ENCODE results near the gene FBXL13.
"Not testable (repeated sequence)": the region's sequence is repeated elsewhere in the genome, so short reads cannot be mapped to it uniquely, and the experiment has no call there.

FBXL13 gene

DNA sequence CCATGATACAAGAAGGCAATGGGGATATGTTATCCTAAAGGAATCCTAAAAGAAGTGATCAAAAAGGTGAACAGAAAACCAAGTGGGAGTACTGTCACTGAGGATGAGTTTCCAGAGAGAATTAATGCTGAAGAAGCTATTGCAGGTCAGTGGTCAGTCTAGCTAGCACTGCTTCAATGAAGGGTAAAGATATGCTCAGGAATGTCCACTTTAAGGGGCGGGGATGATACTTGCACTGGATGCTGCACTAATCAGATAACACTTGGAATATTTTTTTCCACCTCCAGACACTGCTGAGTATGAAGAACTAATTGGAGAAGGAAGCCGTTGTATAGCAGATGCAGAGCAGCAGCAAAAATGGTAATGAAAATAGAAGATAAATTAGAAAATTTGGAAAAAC is 86.5 kb downstream of the FBXL13 start:
- in situ Hi-C loops (cut with HindIII; ENCODE audit: low sequenced_read_pairs) = no loop called here

DNA sequence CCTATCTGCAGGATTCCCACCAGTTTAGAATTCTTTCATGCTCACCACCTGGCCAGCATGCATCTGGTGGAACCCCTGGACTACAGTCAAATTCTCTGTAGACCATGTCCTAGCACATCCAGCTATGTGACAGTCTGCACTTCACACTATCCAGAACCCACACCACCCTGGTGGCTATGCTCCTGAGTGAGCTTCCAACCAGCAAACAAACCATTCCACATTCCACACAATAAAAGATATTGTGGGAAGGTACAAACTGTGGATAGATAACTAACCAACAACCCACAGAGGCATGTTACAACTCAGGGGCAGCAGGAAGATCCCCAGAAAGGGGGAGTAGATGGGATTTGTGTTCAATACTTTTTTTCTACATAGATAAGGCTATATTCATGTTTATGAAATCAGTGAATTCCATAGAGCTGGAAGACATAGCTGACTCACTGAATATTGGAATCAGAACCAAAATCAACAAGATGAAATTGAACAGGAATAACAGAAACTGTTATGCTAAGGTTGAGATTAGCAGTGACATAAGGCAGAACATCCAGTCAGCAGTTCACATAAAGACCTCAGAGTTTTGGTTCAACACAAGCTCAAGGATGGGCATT is 89.3 kb downstream of the FBXL13 start:
- in situ Hi-C loops (cut with HindIII; ENCODE audit: low sequenced_read_pairs) = no loop called here

- in situ Hi-C loops (cut with HindIII; ENCODE audit: low sequenced_read_pairs) = loop anchor here (5.0 kb wide), 1 partner anchor 41 kb away; no protein-coding TSS in a partner anchor
Measured at GRCh38 chr7:102983602-102984001, 91.0 kb downstream of the FBXL13 start.

DNA sequence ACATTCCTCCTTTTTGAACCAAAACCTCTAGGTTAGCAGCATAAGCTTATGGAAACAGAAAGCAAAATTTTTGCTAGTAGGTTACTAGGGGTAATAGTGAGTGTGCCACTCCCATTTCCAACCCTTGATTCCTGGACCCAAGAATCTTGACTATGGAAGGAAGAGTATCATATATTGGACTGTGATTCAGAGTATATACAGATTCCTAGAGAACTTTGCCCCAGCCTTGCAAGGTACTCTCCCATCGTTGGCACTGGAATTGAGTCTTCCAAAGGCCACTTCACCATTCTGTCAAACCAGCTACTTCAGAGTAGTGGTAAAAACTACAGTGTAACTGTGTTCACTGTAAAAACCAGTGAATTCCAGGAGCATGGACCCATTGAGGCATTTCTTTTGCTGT is 92.4 kb downstream of the FBXL13 start:
- in situ Hi-C loops (cut with HindIII; ENCODE audit: low sequenced_read_pairs) = loop anchor here (5.0 kb wide), 1 partner anchor 40 kb away; no protein-coding TSS in a partner anchor

- in situ Hi-C loops (cut with HindIII; ENCODE audit: low sequenced_read_pairs) = loop anchor here (5.0 kb wide), 1 partner anchor 39 kb away; no protein-coding TSS in a partner anchor
Measured at GRCh38 chr7:102981451-102981850, 93.1 kb downstream of the FBXL13 start.

DNA sequence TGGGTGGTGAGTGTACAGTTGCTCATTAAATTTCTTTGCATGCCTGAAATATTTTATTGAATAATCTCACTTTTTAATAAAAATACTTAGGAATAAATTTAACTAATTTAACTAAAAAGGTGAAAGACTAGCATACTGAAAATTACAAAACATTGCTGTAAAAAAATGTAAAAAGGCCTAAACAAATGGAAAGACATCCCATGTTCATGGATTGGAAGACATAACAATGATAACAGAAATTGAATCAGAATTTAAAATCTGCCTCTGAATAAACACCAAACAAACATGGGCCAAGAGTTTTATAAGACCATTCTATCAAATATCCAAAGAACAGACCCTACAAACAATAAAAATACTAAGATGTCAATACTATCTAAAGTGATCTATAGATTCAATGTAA is 94.9 kb downstream of the FBXL13 start:
- in situ Hi-C loops (cut with HindIII; ENCODE audit: low sequenced_read_pairs) = loop anchor here (5.0 kb wide), 1 partner anchor 37 kb away; no protein-coding TSS in a partner anchor

DNA sequence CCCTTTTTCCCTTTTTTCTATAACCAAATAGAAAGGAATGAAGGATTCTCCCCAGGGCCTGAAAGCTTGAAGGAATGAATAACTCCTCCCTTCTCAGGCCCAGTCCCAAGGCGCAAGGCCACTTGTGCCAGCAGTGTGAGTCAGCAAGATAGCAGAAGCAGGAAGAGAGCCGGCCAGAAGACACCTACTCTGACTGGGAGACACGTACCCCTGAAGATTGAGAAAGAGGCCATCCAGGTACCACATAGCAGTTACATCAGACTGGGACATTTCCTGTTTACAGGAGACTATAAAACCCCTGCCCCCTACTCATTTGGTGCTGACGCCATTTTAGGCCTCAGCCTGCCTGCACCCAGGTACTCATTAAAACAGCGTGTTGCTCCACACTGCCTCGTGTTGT is 96.3 kb downstream of the FBXL13 start:
- in situ Hi-C loops (cut with HindIII; ENCODE audit: low sequenced_read_pairs) = no loop called here

- in situ Hi-C loops (cut with HindIII; ENCODE audit: low sequenced_read_pairs) = not testable (repeated sequence)
Measured at GRCh38 chr7:102977586-102977985, 97.0 kb downstream of the FBXL13 start.

DNA sequence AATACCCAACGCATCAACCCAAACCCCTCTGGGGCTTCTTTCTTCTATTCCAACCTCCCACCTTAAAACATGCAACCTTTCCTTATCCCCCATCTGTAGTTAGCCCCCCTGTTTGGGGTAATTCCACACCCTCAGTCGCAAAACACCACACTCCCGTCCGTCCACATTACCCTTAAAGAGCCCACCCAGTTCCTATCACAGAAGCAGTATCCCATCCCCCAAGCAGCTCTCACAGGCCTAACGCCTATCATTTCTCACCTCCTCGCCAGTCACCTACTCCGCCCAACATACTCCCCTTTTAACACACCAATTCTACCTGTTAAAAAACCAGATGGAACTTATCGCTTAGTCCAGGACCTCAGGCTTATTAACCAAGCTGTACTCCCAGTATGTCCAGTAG is 98.1 kb downstream of the FBXL13 start:
- in situ Hi-C loops (cut with HindIII; ENCODE audit: low sequenced_read_pairs) = no loop called here

DNA sequence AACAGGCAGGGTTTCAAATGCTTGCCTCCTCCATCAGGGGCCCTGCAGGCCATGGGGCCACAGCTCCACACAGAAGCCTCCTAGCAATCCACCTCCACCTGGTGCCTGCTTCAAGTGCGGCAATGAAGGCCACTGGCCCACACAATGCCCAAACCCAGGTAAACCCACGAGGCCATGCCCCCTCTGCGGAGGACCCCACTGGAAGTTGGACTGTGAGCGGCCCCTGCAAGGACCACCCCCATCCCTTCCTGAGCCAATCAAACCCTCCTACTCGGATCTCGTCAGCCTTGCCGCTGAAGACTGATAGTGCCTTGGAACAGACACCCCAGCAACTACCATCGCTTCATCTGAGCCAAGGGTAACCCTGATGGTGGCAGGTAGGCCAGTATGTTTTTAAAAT is 98.7 kb downstream of the FBXL13 start:
- in situ Hi-C loops (cut with HindIII; ENCODE audit: low sequenced_read_pairs) = no loop called here

DNA sequence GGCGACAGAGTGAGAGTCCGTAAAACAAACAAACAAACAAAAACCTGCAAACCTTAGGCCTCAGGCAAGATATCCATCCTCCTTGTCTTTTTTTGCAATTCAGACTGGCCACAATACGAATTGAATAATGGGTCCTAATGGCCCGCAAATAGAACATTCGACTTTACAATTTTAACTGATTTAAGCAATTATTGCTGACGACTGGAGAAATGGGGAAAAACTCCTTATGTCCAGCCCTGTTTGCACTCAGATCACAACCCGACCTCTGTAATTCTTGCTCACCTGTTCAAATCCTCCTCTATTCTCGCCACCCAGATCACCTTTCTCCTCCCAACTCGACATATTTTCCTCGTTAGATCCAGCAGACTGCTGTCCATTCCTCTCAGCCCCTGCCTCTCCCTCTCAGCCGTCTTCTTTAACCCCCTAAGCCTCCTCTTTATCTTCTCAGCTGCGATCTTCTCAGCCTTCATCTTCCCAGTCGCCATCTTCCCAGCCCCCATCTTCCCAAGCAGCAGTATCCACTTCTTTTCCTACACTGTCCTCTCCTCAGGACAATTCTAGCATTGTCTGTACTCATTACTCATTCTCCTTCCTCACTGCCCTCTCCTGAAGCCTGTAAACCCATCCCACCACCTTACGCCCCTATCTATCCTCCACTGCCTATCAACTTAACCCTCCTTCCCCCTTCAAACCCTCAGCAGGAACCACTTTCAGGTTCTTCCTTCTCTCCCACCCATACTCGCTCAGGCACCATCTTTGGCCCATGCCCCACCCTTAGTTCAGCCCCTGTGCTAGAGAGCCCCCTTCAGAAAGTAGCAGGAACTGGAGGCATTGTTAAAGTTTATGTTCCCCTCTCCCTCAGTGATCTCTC is 100.0 kb downstream of the FBXL13 start:
- in situ Hi-C loops (cut with HindIII; ENCODE audit: low sequenced_read_pairs) = no loop called here

- in situ Hi-C loops (cut with HindIII; ENCODE audit: low sequenced_read_pairs) = no loop called here
Measured at GRCh38 chr7:102973096-102973802, 101.3 kb downstream of the FBXL13 start.

GRCh38 chr7:102967798-102968197 is 106.8 kb downstream of the FBXL13 start:
- in situ Hi-C loops (cut with HindIII; ENCODE audit: low sequenced_read_pairs) = no loop called here

- in situ Hi-C loops (cut with HindIII; ENCODE audit: low sequenced_read_pairs) = no loop called here
Measured at GRCh38 chr7:102966465-102966864, 108.1 kb downstream of the FBXL13 start.

DNA sequence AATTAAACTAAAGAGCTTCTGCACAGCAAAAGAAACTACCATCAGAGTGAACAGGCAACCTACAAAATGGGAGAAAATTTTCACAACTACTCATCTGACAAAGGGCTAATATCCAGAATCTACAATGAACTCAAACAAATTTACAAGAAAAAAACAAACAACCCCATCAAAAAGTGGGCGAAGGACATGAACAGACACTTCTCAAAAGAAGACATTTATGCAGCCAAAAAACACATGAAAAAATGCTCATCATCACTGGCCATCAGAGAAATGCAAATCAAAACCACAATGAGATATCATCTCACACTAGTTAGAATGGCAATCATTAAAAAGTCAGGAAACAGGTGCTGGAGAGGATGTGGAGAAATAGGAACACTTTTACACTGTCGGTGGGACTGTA is 112.6 kb downstream of the FBXL13 start:
- in situ Hi-C loops (cut with HindIII; ENCODE audit: low sequenced_read_pairs) = not testable (repeated sequence)

- in situ Hi-C loops (cut with HindIII; ENCODE audit: low sequenced_read_pairs) = not testable (repeated sequence)
Measured at GRCh38 chr7:102958004-102958403, 116.6 kb downstream of the FBXL13 start.

DNA sequence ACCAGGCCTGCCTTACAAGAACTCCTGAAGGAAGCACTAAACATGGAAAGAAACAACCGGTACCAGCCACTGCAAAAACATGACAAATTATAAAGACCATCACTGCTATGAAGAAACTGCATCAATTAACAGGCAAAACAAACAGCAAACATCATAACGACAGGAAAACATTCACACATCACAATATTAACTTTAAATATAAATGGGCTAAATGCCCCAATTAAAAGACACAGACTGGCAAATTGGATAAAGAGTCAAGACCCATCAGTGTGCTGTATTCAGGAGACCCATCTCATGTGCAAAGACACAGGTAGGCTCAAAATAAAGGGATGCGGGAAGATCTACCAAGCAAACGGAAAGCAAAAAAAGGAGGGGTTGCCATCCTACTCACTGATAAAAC is 120.2 kb downstream of the FBXL13 start:
- in situ Hi-C loops (cut with HindIII; ENCODE audit: low sequenced_read_pairs) = not testable (repeated sequence)

- in situ Hi-C loops (cut with HindIII; ENCODE audit: low sequenced_read_pairs) = no loop called here
Measured at GRCh38 chr7:102953406-102953805, 121.2 kb downstream of the FBXL13 start.

DNA sequence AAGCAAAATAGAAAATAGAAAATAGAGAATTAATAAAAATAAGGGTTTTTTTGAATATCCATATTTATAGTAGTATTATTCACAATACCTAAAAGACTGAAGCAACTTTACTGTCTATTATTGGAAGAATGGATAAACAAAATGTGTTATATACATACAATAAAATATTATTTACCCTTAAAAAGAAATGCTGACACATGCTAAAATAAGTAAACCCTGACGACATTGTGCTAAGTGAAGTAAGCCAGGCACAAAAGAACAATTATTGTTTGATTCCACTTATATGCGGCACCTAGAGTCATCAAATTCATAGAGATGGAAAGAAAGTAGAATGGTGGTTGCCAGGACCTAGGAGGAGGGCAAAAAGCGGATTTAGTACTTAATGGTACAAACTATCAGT is 122.8 kb downstream of the FBXL13 start:
- in situ Hi-C loops (cut with HindIII; ENCODE audit: low sequenced_read_pairs) = no loop called here

GRCh38 chr7:102944241-102944640 is 130.4 kb downstream of the FBXL13 start:
- in situ Hi-C loops (cut with HindIII; ENCODE audit: low sequenced_read_pairs) = loop anchor here (5.0 kb wide), 1 partner anchor 38 kb away; no protein-coding TSS in a partner anchor

DNA sequence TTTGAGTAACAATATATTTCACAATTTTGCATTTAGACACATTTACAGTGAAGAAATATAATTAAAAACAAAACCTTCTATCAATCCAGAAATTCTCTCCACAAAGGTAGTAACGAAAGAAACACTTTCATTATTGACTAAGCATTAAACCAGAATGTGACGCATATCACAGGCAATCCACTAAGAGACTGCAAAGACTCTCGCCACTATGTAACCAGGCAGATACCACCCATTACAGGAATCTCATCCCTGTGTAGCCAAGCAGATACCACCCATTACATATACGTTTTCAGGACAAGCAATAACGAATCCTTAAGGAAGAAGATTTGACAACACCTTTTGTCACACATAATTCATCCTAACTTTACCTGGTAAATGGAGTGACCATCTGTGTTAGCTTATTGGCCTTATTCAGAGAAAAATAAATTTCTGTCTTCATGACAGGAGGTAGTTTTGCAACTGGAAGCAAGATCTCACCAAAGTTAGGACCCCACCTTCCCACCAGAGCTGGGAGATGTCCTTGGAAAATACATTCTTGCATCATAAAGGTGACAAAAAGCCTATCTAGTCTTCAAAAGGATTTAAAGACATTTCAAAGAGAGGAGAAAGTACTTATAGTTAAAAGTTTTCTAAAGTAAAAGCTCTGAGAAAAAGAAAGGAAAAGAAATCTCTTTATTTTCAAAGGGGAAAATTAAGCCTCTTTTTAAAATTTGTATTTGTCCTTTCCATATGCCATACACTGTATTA is 131.0 kb downstream of the FBXL13 start:
- in situ Hi-C loops (cut with HindIII; ENCODE audit: low sequenced_read_pairs) = loop anchor here (5.0 kb wide), 1 partner anchor 39 kb away; no protein-coding TSS in a partner anchor

Data from endothelial cell of hepatic sinusoid (primary cell).